Inflammatory macrophage treated with lipopolysaccharide for 1 hour (primary cell): ENCODE results near the gene FOXL1.
A peak's percentile ranks its signal among the peaks of the same experiment; 100 is the strongest.

Experiments used
- DNase-seq, 2 donors: peaks; one replicate each; pipeline ENCODE4 v3.0.0-alpha.2; 2020 to 2022

FOXL1 gene

DNA sequence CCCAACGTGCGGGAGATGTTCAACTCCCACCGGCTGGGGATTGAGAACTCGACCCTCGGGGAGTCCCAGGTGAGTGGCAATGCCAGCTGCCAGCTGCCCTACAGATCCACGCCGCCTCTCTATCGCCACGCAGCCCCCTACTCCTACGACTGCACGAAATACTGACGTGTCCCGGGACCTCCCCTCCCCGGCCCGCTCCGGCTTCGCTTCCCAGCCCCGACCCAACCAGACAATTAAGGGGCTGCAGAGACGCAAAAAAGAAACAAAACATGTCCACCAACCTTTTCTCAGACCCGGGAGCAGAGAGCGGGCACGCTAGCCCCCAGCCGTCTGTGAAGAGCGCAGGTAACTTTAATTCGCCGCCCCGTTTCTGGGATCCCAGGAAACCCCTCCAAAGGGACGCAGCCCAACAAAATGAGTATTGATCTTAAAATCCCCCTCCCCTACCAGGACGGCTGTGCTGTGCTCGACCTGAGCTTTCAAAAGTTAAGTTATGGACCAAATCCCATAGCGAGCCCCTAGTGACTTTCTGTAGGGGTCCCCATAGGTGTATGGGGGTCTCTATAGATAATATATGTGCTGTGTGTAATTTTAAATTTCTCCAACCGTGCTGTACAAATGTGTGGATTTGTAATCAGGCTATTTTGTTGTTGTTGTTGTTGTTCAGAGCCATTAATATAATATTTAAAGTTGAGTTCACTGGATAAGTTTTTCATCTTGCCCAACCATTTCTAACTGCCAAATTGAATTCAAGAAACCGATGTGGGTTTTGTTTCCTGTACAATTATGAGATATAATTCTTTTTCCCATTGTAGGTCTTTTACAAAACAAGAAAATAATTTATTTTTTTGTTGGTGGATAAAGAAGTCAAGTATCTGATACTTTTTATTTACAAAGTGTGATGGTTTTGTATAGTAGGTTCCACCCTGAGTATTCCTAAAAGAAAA is 9.4 kb upstream of the FOXL1 start:
- DNase-seq, result no peak

DNA sequence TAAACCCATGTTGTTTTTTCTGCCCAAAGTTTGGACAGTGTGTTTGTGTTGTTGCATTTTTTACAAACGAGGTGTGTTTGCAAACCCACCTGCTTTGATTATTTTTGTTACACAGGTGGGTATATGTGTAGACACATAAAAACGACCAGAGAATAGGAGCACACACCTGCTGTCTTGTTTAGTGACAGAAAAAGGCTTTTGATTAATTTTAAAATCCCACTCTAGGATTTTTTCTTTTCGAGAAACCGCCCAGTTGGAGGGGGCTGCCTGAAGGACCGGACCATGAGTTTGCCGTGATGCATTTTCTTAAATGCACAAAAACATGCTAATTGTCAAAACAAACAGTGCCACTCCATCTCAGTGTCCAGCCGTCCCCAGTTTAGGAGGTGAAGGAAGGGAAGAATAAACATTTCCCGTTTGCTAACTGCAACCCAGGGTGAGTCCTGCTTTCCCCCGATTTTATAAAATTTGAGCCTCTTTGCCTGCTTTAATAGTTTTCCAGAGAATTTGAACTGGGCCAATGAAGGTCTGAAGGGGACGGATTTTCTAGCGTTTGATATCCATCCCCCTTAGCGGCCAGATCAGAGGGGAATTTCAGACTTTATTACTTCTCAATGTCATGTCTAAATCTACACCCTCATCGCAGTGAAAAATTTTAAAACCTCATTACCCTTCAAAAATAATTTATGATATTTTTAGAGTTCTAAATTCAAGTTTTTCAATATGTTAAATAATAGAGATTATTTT is 8.5 kb upstream of the FOXL1 start:
- no peak for DNase-seq

DNA sequence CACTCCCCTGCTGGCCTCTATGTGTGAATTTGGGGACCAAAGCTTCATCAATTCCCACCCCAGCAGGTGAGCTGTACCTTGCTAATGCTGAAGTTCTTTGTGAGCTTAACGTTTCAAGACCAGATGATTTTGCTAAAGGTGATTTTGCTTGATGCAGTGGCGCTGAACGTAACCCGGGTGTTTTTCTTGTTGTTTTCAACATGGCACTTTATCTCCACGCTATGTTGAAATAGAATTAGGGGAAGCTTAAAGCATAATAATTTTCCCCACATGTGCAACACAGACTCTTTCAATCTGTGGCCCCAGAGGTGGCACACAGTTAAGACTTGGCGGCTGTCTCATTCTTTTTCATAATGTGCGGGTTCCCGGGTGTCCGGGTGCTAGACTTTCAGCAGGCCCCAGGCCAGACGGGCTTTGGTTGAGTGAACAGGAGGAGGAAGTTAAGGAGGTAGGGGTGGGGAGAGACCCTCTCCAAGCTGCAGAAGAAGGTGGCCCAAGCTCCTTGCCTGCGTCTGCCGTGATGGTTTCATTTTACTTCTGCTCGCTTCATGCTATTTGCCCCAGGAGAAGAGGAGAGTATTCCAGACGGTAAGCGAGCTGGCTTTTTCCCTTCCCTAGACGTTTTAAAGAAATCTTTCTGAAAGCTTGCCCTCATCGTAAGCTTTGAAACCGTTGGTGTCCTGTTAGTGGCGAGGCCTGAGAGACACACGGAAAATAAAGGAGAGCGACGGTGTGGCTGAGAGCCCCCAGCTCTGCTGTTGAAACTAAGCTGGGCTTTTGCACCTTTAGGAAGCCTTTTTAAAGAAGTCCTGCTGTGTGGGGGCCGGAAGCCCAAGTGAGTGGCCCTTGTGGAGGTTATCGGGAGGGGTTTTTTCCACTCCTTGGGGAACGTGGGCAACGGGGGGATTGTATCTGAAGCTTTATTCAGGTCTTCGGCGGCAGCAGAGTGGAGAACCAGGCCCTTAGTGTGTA is 7.5 kb upstream of the FOXL1 start:
- no peak for DNase-seq

DNA sequence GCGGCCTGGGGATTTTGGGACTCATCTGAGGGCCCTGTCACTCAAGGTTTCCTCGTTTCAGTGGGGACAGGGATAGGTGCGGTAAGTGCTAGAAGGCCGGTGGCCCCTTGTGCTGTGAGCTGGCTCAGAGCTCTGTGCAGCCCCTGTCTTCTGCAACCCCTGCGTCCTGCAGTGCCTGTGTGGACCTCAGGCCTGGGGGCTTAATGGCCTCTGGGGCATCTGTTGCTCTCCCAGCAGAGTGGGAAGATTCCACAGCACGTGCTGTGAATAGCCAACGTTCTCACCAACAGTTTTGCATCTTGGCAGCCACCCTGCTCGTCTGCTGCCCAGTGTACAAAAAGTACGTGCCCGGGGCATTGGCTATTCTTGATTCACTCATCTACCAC is 6.8 kb upstream of the FOXL1 start:
- no peak for DNase-seq

DNA sequence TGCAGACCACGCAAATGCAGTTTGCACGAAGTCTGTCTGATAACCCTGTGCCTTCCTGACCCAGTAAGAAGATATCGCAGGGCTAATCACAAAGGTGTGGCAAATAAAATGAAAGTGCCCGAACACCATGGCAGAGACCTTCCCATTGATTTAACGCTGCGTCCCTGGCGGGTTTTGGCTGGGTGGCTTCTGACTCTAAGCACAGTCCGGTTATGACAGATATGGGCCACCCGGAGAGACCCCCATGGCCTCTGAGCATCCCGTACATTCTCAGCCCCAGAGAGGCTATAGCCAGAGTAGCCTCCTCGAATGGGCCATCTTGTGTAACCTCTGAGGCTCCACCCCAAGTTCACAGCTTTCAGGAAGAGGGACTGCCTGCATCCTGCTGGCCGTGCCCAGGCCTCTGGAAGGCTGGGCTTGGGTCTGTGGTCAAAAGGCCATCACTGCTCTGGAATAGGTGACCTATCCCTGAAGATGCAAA is 6.3 kb upstream of the FOXL1 start:
- DNase-seq, result no peak

DNA sequence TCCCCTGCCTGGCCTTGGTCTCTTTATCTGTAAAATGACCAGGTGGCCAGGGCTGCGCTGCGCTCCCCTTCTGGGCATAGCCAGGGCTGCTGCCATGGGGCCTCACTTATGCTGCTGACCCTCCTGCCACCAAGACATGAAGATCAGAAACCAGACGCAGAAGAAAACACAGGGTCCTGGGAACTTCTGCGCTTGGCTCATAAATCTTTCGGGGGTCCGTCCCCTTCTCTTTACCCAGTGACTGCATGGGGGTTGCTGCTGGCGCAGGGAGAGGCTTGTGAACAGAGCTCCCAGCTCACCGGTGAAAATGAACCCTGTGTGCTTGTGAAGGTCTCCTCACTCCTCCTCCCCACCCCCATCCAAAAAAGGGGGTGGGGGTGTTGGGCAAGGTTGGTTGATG is 5.7 kb upstream of the FOXL1 start:
- DNase-seq, result no peak

DNA sequence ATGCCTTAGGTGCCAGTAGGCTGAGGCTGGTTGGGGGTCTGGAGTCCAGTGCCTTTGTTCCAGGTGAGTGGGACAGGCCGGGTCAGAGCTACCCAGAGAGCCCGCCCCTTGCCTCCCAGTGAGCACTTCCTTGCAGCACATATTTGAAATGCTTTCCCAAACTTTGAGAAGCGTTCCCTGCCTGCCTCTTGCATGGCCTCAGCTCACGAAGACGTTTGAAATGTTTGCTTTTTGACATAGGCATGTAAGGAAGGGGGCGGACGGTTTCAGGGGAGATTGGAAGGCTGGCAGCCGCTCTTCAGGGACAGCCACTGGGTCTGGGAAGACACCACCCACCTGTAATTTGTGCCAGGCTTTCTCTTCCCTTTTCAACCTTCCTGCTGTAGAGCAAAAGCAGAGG is 5.1 kb upstream of the FOXL1 start:
- no peak for DNase-seq

DNA sequence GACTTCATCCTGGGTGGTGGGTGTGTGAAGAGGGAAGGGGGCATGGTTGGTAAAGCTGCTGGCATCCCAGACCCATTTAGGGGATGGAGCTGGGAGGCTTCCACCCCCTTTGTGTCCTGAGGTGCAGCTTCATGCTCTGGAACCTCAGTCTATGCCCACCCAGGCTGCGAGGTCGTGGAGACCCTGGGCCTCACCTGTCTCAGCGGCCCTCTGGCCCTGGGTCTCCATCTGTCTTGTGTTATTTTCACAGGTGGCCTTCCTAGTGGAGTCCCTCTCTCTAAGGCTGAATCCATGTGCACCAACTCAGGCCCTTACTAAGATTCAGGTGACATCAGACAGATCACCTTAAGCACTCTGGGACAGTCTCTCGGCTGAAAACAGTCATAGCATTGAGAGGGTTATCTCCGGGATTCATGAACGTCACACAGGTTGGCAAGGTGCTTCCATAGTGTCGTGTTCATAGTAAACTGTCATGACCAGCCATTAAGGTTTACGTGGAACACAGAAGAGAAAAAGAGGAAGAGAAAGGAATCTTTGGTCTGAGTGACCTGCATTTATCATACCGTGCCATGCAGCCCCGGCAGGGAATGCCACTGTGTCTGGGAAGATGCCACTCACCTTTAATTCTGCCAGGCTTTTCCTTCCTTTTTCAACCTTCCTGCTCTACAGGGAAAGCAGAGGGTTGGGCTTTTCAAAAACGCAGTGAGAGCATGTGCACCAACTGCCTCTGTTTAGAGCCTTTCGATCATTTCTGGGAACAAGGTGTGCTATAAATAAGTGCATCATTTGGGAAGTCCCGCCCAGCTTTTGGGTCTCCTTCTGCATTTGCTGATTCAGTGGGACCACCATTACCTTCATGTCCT is 4.5 kb upstream of the FOXL1 start:
- DNase-seq, result no peak

DNA sequence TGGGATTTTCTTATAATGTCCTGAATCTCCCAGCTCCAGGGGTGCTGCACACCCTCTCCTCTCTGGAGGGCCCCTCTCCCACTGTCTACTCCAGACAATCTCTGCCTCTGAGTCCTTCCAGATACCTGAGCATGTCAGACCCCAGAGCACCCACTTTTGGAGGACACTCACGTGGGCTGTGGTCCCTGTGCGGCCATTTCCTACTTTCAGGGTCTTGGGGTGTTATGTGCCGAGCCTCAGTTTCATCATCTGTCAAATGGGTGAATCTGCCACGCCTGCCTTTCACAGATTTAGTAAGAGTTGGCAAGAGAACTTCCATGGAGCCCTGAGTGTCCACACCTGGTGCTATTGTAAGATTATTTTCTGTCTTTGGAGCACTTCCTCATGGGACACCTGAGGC is 3.7 kb upstream of the FOXL1 start:
- no peak for DNase-seq

DNA sequence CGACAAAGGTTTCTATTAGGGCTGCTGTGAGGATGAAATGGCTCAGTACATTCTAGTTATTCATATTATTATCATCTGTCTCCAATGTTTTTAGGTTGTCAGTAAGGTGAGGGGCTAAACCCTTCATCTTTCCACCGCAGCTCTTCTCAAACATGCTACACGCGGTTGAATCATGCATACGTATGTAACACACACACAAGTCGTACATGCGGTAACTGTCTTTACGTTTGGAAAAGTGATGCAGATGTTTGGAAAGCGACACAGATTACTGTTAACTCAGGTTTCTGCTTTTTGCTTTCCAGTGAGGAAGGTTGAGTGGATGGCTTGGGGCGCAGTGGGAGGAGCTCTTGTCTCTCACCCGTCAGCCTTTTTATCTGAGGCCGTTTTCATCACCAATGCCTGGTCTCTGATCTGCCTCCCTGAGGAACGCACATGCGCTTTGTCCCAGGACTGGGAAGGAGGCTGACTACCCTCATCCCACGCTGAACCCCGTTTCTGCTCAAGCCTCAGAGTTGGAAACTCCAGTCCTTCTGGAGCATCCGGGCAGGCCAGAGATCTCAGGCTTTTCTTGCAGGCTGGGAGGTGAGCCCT is 3.2 kb upstream of the FOXL1 start:
- DNase-seq, result no peak

DNA sequence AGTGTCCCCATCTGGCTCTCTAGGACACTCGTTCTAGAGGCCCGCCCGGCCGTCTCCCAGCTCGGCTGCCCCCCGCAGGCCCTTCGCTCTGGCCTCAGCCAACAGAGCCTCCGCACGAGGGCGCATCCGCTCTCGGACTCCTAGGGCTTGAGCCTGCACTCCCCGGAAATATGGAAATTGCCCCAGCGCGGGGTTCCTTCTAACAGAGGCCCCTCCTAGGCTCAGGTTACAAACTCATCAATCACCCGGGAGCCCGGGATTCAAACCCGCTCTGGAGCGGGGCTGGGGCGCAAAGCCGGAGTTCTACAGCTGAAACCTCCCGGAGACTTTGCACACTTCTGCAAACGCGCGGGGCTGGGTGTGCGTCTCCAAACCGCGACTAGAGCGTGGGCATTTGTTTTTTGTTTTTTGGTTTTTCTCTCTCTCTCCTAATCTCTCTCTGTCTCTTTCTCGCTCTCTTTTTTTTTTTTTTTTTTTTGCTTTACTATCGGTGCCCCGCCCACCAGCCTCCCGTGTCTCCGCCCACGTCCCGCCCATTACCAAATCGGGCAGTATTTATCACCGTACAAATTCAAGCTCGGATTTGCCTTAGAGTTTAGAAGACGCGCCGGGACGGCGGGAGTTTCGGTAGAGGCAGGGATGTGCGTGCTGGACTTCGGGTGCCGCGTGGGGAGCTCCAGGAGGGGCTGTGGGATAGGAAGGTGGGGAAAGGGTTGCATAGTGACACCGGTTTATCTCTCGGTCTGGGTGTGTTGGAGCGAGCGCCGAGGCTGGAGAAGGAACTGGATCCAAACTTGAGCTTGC is 2.4 kb upstream of the FOXL1 start:
- DNase-seq, result peak; percentile 6 to 39

DNA sequence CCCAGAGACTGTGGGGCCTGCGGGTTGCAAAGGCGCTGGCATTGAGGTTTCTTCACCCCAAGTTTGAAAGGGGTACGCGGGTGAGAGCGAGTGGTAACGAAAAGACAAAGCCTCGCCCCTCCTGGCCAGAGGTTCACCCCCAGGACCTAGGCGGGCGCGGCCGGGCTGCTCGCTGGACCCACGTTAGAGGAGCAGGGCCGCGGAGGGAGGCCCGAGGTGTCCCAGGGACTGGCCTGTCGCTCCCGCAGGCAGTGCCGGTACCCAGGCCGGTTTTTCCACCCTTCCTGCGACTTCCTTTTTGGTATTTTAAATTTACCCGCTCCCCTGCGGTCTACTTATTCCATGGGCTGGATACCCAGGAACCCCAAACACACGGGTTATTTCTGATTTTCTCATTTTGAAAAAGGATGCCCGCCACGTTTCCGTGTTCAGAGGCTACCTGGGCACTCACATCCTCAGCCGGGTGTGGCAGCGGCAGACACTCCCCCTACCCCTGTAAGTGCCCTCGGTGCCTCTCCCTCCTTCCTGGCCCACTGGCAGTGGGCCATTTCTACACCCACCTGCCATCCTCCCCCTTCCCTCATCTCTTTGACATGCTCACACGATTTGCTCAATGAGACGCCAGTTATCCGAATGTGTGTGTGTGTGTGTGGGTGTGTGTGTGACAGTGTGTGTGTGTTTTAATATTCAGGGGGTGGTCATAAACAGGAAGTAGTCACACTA is 1.6 kb upstream of the FOXL1 start:
- DNase-seq, result no peak

DNA sequence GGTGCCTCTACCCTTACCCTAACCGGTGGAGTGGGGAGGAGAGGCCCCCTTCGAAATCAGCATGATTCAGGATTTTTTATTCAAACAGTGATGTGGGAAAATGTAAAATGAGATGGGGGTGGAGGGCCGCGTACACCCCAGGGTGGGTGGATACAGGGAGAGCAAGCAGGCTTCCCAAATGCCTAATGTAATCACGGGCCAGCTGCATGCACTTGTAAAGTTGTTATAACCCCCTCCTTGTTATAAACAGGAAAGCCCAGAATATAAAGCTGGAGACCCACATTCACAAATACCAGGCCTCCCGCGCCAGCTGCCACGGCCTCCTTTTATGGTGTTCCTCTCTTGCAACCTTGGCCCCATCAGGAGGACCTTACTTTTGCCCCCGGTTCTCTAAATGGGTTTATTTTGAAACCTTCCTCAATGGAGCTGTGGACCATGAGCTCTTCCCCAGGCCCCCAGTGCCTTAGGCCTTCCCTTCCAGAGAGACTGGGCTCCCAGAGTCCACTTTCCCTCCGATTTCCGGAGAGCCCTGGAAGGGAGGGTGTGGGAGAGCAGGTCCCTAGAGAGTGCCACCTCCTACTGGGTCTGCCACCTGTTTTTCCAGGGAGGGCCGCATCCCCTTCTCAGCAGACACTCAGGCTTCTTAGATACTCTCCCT is 906 bp upstream of the FOXL1 start:
- no peak for DNase-seq

DNA sequence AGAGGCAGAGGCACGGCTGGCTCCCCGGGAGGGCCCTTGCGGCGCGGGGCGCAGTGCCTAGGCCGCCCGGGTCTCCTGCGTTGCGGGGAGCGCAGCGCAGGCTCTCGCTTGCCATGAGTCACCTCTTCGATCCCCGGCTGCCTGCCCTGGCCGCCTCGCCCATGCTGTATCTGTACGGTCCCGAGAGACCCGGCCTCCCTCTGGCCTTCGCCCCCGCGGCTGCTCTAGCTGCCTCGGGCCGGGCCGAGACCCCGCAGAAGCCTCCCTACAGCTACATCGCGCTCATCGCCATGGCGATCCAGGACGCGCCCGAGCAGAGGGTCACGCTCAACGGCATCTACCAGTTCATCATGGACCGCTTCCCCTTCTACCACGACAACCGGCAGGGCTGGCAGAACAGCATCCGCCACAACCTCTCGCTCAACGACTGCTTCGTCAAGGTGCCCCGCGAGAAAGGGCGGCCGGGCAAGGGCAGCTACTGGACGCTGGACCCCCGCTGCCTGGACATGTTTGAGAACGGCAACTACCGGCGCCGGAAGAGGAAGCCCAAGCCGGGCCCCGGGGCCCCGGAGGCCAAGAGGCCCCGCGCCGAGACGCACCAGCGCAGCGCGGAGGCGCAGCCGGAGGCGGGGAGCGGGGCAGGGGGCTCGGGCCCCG is 390 bp downstream of the FOXL1 start:
- no peak for DNase-seq

DNA sequence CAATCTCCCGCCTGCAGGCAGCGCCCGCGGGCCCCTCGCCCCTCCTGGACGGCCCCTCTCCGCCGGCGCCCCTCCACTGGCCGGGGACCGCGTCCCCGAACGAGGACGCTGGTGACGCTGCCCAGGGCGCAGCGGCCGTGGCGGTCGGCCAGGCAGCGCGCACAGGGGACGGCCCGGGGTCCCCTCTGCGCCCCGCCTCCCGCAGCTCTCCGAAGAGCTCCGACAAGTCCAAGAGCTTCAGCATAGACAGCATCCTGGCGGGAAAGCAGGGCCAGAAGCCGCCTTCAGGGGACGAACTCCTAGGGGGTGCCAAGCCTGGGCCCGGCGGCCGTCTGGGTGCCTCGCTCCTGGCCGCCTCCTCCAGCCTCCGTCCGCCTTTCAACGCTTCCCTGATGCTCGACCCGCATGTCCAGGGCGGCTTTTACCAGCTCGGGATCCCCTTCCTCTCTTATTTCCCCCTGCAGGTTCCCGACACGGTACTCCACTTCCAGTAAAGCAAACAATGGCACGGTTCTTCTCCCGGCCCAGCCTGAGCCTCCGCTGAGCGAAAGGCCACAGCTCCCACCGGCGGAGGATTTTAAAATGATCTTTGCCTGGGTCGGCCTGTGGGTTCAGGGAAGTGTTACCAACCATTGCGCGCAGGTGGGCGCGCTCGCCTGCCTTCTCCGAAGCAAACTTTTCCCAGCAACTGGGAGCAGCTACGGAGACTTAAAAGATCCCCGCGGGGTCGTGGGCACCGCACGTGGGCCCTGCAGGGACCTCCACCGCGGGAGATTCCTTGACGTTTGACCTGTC is 1.1 kb downstream of the FOXL1 start:
- no peak for DNase-seq

DNA sequence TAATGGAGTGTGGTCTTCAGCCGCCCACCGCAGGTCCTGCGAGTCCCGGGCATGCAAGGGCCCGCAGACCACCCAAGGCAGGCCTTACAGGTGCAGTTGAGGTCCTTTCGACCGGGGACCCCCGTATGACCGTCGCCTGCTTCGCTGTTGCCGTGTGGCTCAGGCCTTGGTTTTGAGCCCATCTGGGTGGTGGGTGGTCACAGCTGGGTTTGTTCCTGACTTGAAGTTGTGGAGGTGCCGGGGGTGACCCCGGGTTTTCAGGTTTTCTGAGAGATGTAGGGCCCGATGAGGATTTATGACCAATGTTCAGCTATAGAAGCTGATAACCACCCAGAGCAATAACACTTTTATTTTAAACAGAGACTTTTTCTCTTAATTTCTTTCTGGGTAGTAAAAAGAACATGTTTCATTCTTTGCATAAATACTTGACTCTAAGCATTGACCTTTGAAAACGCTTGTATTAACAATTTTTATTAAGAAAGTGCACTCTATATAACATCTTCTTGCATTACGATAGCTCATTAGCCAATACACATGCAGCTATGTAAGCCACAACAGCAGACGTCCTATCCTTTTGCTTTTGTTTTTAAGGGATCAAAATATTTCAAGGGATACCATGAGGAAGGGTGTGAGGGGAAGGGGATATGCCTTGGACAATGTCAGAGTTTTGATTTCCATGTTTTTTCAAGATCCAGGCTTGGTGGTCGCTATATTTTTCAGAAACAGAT is 1.9 kb downstream of the FOXL1 start:
- DNase-seq, result no peak

DNA sequence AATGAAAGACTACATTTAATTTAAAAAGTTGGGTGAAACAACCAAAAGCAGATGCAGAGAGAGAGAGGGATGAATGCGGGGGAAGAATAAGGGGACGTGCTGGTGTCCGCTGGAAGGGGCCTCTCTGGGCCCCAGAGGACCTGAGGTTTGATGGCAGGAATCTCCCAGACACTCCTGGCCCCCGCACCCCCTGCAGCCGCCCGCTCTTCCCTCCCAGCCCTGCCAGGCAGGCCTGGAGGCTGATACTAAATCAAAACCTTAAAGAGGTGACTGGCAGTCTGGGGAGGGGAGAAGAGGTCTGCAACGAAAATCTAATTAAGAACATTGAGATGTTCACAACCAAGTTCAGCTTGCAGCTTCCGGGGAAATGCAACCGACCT is 2.4 kb downstream of the FOXL1 start:
- no peak for DNase-seq
